Thymus (tissue), 11 donors: ENCODE results near the gene PARP12. TPM values are rescaled to one million over a fixed set of nuclear protein-coding genes. Genes with fewer than 3 reads are reported as not detected.

Experiments used
- DNase-seq, 9 donors: peaks; one replicate each; pipeline ENCODE4 v3.0.0-alpha.2; 2013; ENCODE audit warnings: low spot score in 9 of 9, low read depth in 6 of 9, missing footprints in 1 of 9
- H3K27ac ChIP-seq, 2 donors: one replicate each; pipeline ENCODE4 v1.5.1; 2013; ENCODE audit warnings: control low read depth in 1 of 2, low read depth in 1 of 2, low read length in 1 of 2, mild to moderate bottlenecking in 1 of 2, moderate library complexity in 1 of 2
- H3K27me3 ChIP-seq, 2 donors: one replicate each; pipeline ENCODE4 v1.5.1; 2013; ENCODE audit warnings: low read length in 1 of 2; ENCODE audit not compliant: control insufficient read depth in 2 of 2, insufficient read depth in 1 of 2
- H3K36me3 ChIP-seq, 2 donors: one replicate each; pipeline ENCODE4 v1.5.1; 2013; ENCODE audit warnings: low read length in 1 of 2, mild to moderate bottlenecking in 1 of 2, moderate library complexity in 1 of 2; ENCODE audit not compliant: control insufficient read depth in 2 of 2, insufficient read depth in 2 of 2
- H3K4me1 ChIP-seq, 2 donors: one replicate each; pipeline ENCODE4 v1.5.1; 2013; ENCODE audit warnings: low read length in 2 of 2; ENCODE audit not compliant: control insufficient read depth in 2 of 2, insufficient read depth in 2 of 2
- H3K4me3 ChIP-seq, 2 donors: one replicate each; pipeline ENCODE4 v1.5.1; 2013; ENCODE audit warnings: low read length in 2 of 2, control low read depth in 1 of 2, mild to moderate bottlenecking in 1 of 2
- H3K9me3 ChIP-seq, 2 donors: one replicate each; pipeline ENCODE4 v1.5.1; 2013; ENCODE audit warnings: low read length in 1 of 2, mild to moderate bottlenecking in 1 of 2; ENCODE audit not compliant: control insufficient read depth in 2 of 2, insufficient read depth in 1 of 2
- WGBS: extraction: QIAGEN DNeasy Blood & Tissue Kit; methylation state at CpG from one replicate; pipeline ENCODE4 v1.1.7; 2013; 5-methylcytosine and 5-hydroxymethylcytosine counted together
- polyA plus RNA-seq: library from polyadenylated mRNA; stranded (reverse); fragments of 200-250 nt; gene quantifications from one replicate; pipeline ENCODE4 v1.2.3, GENCODE V29; 2013
- total RNA-seq: library from RNA; stranded (reverse); fragments of 120-200 nt; gene quantifications from one replicate; pipeline ENCODE4 v1.2.4, GENCODE V29; 2013
- donor health status: healthy.

The PARP12 gene
- total and polyA plus RNA-seq, 2 donors: 43.6 to 76.5 TPM

- Histone ChIP-seq H3K36me3 (peaks cover 6 to 8% of the 10 kb centered on the region in 2 donors), H3K27me3 (no peaks in the 10 kb centered on the region), H3K4me1 (no peaks in the 10 kb centered on the region), H3K27ac (no peak overlapping the region), H3K9me3 (no peaks in the 10 kb centered on the region), H3K4me3 (no peak overlapping the region)
- 97% methylated on average over 9 of the region's 9 CpGs for WGBS
- no peak for DNase-seq
Observed at GRCh38 chr7:140016540-140016939, 46.2 kb downstream of the PARP12 start.

DNA sequence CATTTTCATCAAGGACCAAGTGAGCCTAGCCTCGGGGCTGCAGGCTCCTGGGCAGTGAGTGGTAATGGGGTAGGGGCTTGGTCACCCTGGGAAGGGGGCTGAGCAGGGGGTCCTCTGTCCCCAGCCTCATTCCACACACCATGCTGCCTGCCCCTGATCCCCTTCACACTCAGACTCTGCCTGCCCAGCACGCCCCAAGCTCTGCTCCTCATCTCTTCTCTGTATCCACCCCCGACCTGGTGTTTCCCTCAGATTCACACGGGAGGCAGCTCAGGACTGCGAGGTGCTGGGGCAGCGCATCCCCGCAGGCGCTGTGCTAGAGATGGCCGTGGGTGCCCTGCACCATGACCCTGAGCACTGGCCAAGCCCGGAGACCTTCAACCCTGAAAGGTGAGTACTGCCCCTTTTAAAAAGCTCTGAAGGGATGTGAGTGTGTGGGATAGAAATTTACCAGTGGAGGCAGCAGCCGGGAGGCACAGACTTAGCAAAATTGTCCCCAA lies 47.2 kb downstream of the PARP12 start:
- DNase-seq: no peak
- no peak overlapping the region for H3K27ac ChIP-seq
- no peaks in the 10 kb centered on the region for H3K9me3 ChIP-seq
- no peaks in the 10 kb centered on the region for H3K27me3 ChIP-seq
- WGBS: 98% methylated on average over 11 of the region's 11 CpGs
- H3K4me3 ChIP-seq: no peak overlapping the region
- peaks cover 4 to 6% of the 10 kb centered on the region in 2 donors for H3K36me3 ChIP-seq
- no peaks in the 10 kb centered on the region for H3K4me1 ChIP-seq

GRCh38 chr7:140014123-140014522 lies 48.6 kb downstream of the PARP12 start:
- H3K27ac ChIP-seq: no peak overlapping the region
- no peaks in the 10 kb centered on the region for H3K9me3 ChIP-seq
- no peak overlapping the region for H3K4me3 ChIP-seq
- no peak for DNase-seq
- WGBS: 99% methylated on average over 10 of the region's 10 CpGs
- H3K36me3 ChIP-seq: peaks cover 4 to 6% of the 10 kb centered on the region in 2 donors
- H3K27me3 ChIP-seq: no peaks in the 10 kb centered on the region
- no peaks in the 10 kb centered on the region for H3K4me1 ChIP-seq

DNA sequence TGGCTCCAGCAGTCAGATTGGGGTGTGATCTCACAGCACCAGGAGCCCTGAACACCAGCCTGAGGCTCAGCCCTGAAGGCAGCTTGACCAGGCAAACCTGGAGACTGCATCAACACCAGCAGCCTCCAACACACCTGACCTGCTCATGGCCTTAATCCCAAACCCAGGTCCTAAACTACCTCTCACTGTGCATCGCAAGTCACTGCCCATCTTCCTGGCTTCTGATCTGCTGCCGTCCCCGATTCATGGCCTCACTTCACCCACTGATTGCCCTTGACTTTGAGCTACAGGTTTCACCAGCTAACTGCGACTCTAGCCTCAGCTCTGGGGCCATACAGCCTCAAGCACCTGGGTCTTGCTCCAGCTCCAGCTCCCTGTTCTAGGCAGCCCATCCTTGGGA lies 49.1 kb downstream of the PARP12 start:
- 99% methylated on average over 4 of the region's 4 CpGs for WGBS
- Histone ChIP-seq H3K27ac (no peak overlapping the region), H3K9me3 (no peaks in the 10 kb centered on the region), H3K27me3 (no peaks in the 10 kb centered on the region), H3K36me3 (peaks cover 4 to 6% of the 10 kb centered on the region in 2 donors), H3K4me1 (no peaks in the 10 kb centered on the region), H3K4me3 (no peak overlapping the region)
- DNase-seq: no peak

GRCh38 chr7:140010194-140010895 lies 52.4 kb downstream of the PARP12 start:
- 98% methylated on average over 9 of the region's 9 CpGs for WGBS
- Histone ChIP-seq H3K36me3 (peaks cover 0 to 6% of the 10 kb centered on the region in 2 donors), H3K4me1 (no peaks in the 10 kb centered on the region), H3K9me3 (no peaks in the 10 kb centered on the region), H3K27ac (no peak overlapping the region), H3K27me3 (no peaks in the 10 kb centered on the region), H3K4me3 (no peak overlapping the region)
- no peak for DNase-seq

DNA sequence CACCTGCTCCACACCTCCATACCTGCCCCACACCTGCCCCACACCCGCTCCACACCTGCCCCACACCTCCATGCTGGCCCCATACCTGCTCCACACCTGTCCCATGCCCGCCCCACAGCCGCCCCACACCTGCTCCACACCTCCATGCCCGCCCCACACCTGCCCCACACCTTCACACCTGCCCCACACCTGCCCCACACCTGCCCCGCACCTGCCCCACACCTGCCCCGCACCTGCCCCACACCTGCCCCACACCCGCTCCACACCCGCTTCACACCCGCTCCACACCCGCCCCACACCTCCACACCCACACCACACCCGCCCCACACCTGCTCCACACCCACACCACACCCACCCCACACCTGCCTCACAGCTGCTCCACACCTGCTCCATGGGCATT lies 53.0 kb downstream of the PARP12 start:
- H3K4me3 ChIP-seq: no peak overlapping the region
- H3K27ac ChIP-seq: no peak overlapping the region
- H3K27me3 ChIP-seq: no peaks in the 10 kb centered on the region
- no peak for DNase-seq
- 92% methylated on average over 11 of the region's 11 CpGs for WGBS
- peaks cover 0 to 6% of the 10 kb centered on the region in 2 donors for H3K36me3 ChIP-seq
- H3K9me3 ChIP-seq: no peaks in the 10 kb centered on the region
- no peaks in the 10 kb centered on the region for H3K4me1 ChIP-seq

GRCh38 chr7:140008755-140009610 lies 53.8 kb downstream of the PARP12 start:
- no peaks in the 10 kb centered on the region for H3K9me3 ChIP-seq
- DNase-seq: no peak
- 96% methylated on average over 16 of the region's 16 CpGs for WGBS
- no peaks in the 10 kb centered on the region for H3K4me1 ChIP-seq
- no peak overlapping the region for H3K27ac ChIP-seq
- H3K36me3 ChIP-seq: peaks cover 0 to 6% of the 10 kb centered on the region in 2 donors
- no peaks in the 10 kb centered on the region for H3K27me3 ChIP-seq
- H3K4me3 ChIP-seq: no peak overlapping the region

DNA sequence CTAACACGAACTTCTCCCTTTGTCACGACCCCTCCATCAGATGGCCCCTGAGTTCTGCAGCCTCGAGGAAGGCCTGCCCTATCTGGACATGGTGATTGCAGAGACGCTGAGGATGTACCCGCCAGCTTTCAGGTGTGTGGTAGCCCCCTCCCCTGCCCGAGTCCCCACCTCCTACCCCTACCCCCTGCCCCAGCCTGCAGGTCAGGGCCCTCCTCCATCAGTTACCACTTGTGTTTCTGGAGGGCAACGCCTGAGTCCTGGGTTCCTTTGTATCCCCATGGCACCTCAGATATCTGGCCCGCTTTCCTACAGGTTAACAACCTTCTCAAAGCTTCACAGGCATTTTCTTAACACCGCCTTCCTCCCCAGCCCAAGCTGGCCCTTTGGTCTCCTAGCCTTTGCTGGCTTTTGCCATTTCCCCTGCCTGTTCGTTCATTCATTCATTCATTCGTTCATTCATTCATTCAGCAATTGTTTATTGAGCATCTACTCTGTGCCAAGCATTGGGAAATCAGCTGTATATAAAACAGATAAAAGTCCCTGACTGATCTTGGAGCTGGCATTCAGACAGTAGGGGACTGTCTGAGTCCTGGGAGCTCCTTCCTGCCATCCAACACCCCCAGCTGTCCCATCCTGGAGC lies 55.6 kb downstream of the PARP12 start:
- Histone ChIP-seq H3K9me3 (no peaks in the 10 kb centered on the region), H3K27me3 (no peaks in the 10 kb centered on the region), H3K36me3 (no peaks in the 10 kb centered on the region), H3K27ac (no peak overlapping the region), H3K4me1 (no peaks in the 10 kb centered on the region), H3K4me3 (no peak overlapping the region)
- 98% methylated on average over 11 of the region's 11 CpGs for WGBS
- DNase-seq: no peak

GRCh38 chr7:140006600-140006999 lies 56.2 kb downstream of the PARP12 start:
- H3K4me1 ChIP-seq: no peaks in the 10 kb centered on the region
- no peak for DNase-seq
- no peak overlapping the region for H3K4me3 ChIP-seq
- H3K27ac ChIP-seq: no peak overlapping the region
- no peaks in the 10 kb centered on the region for H3K27me3 ChIP-seq
- H3K36me3 ChIP-seq: no peaks in the 10 kb centered on the region
- H3K9me3 ChIP-seq: no peaks in the 10 kb centered on the region
- 97% methylated on average over 10 of the region's 10 CpGs for WGBS
